ENCODE measurements around the gene SCD5. TPM values are rescaled to one million over a fixed set of nuclear protein-coding genes. Genes with fewer than 3 reads are reported as not detected.

Gene SCD5
- total RNA-seq, 1 donor from 2014 or later = 14.6 TPM

GRCh38 chr4:82606622-82607021 lies 192.0 kb downstream of the SCD5 start:
- Mint-ChIP-seq H3K4me3 (ENCODE audit: low read depth) (no peak overlapping the region), H3K27me3 (peaks cover 3% of the 10 kb centered on the region), H3K27ac (no peak overlapping the region)

DNA sequence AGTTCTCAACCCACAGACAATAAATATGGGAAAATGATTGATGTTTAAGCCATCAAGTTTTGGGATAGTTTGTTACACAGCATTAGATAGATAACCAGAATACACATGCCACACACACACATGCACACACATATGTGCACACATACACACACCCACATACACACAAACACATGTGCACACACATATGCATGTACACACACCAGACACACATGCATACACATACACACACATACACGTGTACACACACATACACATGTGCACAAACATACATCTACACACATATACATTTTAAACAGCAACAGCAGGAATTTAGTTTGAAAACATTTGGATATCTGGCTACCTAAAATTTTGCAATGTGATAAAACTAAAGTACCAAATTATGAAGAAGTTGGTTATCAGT lies 194.1 kb downstream of the SCD5 start:
- TF ChIP-seq CTCF (IDR thresholded peaks at IDR 0.05; ENCODE audit: unreplicated experiment) = no peak
- no peak for DNase-seq (ENCODE audit: low spot score, unreplicated experiment)
- peaks cover 3% of the 10 kb centered on the region for H3K27me3 Mint-ChIP-seq
- H3K4me1 Mint-ChIP-seq (ENCODE audit: low read depth) = no peaks in the 10 kb centered on the region
- no peak overlapping the region for H3K27ac Mint-ChIP-seq
- no peaks in the 10 kb centered on the region for H3K36me3 Mint-ChIP-seq (ENCODE audit: insufficient read depth)
- H3K4me3 Mint-ChIP-seq (ENCODE audit: low read depth) = no peak overlapping the region
- peaks cover 3% of the 10 kb centered on the region for H3K9me3 Mint-ChIP-seq (ENCODE audit: low read depth)

More at GRCh38 chr4:82606622-82607021, 192.0 kb downstream of the SCD5 start:
- Mint-ChIP-seq H3K9me3 (ENCODE audit: low read depth) (peaks cover 3% of the 10 kb centered on the region), H3K36me3 (ENCODE audit: insufficient read depth) (no peaks in the 10 kb centered on the region), H3K4me1 (ENCODE audit: low read depth) (peaks cover 4% of the 10 kb centered on the region)
- DNase-seq (ENCODE audit: low spot score, unreplicated experiment) = no peak
- no peak for TF ChIP-seq CTCF (IDR thresholded peaks at IDR 0.05; ENCODE audit: unreplicated experiment)

DNA sequence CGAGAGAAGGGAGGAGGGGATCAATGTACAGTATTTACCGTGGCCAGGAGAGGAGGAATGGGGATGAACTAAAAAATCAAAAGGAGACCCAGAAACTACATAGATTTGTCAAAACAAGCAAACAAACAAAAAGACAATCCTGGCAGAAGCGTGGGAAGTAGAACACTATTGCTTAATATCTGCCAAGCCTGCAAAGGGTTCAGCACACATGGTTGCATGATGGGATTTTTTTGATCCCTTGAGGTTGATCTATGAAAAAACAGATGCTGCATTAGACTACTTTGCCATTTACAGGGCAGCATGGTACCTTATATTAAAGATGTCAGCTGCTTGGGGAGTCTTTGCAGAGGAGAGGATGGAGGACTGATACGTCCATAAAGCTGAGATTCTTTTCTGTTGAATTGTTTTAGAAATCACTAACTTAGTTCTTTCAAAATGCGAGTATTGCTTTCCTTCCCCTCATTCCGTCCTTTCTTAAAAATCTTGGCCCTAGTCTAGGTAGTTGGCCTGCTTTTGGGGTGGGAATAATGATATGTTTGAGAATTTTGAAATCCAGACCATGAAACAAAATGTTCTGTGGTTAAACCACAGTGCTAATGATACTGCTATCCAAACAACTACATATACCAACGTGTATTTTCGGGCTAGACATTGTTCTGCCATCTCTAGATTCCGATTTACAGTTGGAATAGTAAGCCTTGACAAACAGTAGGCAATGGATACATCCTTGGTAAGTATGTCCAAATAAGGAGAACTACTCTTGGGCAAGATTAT lies 197.2 kb downstream of the SCD5 start:
- Mint-ChIP-seq H3K36me3 (ENCODE audit: insufficient read depth) (no peaks in the 10 kb centered on the region), H3K4me1 (ENCODE audit: low read depth) (no peaks in the 10 kb centered on the region), H3K9me3 (ENCODE audit: low read depth) (peaks cover 3% of the 10 kb centered on the region), H3K4me3 (ENCODE audit: low read depth) (no peak overlapping the region), H3K27ac (no peak overlapping the region), H3K27me3 (peaks cover 6% of the 10 kb centered on the region)
- no peak for DNase-seq (ENCODE audit: low spot score, unreplicated experiment)
- TF ChIP-seq CTCF (IDR thresholded peaks at IDR 0.05; ENCODE audit: unreplicated experiment) = no peak

DNA sequence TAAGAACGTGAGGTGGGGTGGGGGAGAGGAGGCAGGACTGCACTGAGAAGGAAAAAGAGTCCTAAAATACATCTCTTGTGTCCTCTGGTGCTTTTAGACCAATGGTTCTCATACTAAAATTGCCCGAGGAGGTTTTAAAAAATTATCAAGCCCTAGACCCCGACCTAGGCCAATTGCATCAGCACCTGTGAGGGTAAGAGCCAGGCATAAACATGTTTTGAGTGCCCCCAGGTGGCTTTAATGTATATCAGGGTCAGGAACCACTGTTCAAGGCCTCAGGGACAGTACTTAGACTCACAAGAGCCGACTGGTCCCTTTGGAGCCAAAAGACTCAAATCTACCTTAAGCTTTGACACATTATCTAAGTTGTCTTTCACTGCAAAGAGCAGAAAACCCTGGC lies 199.3 kb downstream of the SCD5 start:
- H3K27me3 Mint-ChIP-seq = peaks cover 7% of the 10 kb centered on the region
- H3K9me3 Mint-ChIP-seq (ENCODE audit: low read depth) = no peaks in the 10 kb centered on the region
- H3K4me1 Mint-ChIP-seq (ENCODE audit: low read depth) = no peaks in the 10 kb centered on the region
- no peak for DNase-seq (ENCODE audit: low spot score, unreplicated experiment)
- no peak overlapping the region for H3K27ac Mint-ChIP-seq
- no peak overlapping the region for H3K4me3 Mint-ChIP-seq (ENCODE audit: low read depth)
- TF ChIP-seq CTCF (IDR thresholded peaks at IDR 0.05; ENCODE audit: unreplicated experiment) = peak; percentile 46
- H3K36me3 Mint-ChIP-seq (ENCODE audit: insufficient read depth) = no peaks in the 10 kb centered on the region

GRCh38 chr4:82594456-82594855 lies 204.1 kb downstream of the SCD5 start:
- Mint-ChIP-seq H3K27me3 (peaks cover 7% of the 10 kb centered on the region), H3K9me3 (ENCODE audit: low read depth) (no peaks in the 10 kb centered on the region), H3K4me1 (ENCODE audit: low read depth) (peaks cover 20% of the 10 kb centered on the region), H3K4me3 (ENCODE audit: low read depth) (no peak overlapping the region), H3K27ac (no peak overlapping the region), H3K36me3 (ENCODE audit: insufficient read depth) (no peaks in the 10 kb centered on the region)
- DNase-seq (ENCODE audit: low spot score, unreplicated experiment) = no peak
- TF ChIP-seq CTCF (IDR thresholded peaks at IDR 0.05; ENCODE audit: unreplicated experiment) = no peak
